MCF 10A (cell line): ENCODE data around the gene REXO5. TPM values are rescaled to one million over a fixed set of nuclear protein-coding genes. Genes with fewer than 3 reads are reported as not detected.
"Not testable (repeated sequence)": the region's sequence is repeated elsewhere in the genome, so short reads cannot be mapped to it uniquely, and the experiment has no call there.

ENCODE experiments used
- BruUV-seq: library from RNA; stranded (reverse); fragments of 400-500 nt; replicated peaks from 2 replicates; lab custom pipeline; 2021; lab: Mats Ljungman, UMichigan
- CTCF ChIA-PET: fragments of 300-600 bp; sonication (Branson Sonifier 250); formaldehyde crosslinking; extraction: SDS; loops from one replicate; lab custom pipeline; 2021; ENCODE audit warnings: antibody characterized with exemption, inconsistent platforms; lab: Yijun Ruan, JAX
- POLR2A ChIA-PET: fragments of 300-600, 350-650 bp; sonication (Branson Sonifier 250); formaldehyde crosslinking; extraction: SDS; loops from one replicate; lab custom pipeline; 2020; ENCODE audit warnings: antibody characterized with exemption, inconsistent platforms; lab: Yijun Ruan, JAX
- DNase-seq: peaks from one replicate; pipeline ENCODE4 v3.0.0-alpha.2; 2018; ENCODE audit not compliant: unreplicated experiment
- H3K27ac Mint-ChIP-seq: one replicate; pipeline ENCODE4 v1.8.0; 2022; ENCODE audit warnings: mild to moderate bottlenecking, low read depth, mixed read lengths; ENCODE audit not compliant: unreplicated experiment
- H3K27me3 Mint-ChIP-seq: one replicate; pipeline ENCODE4 v1.8.0; 2022; ENCODE audit warnings: mixed read lengths; ENCODE audit not compliant: insufficient read depth, unreplicated experiment
- H3K36me3 Mint-ChIP-seq: one replicate; pipeline ENCODE4 v1.8.0; 2022; ENCODE audit warnings: mild to moderate bottlenecking, moderate library complexity, mixed read lengths; ENCODE audit not compliant: insufficient read depth, unreplicated experiment
- H3K4me1 Mint-ChIP-seq: one replicate; pipeline ENCODE4 v1.8.0; 2022; ENCODE audit warnings: mixed read lengths; ENCODE audit not compliant: insufficient read depth, unreplicated experiment
- H3K4me3 Mint-ChIP-seq: one replicate; pipeline ENCODE4 v1.8.0; 2022; ENCODE audit warnings: mild to moderate bottlenecking, moderate library complexity, mixed read lengths; ENCODE audit not compliant: unreplicated experiment
- H3K9me3 Mint-ChIP-seq: one replicate; pipeline ENCODE4 v1.8.0; 2022; ENCODE audit warnings: mixed read lengths; ENCODE audit not compliant: unreplicated experiment
- intact Hi-C: fragments of 100-400 bp; cut with micrococcal nuclease; formaldehyde crosslinking; loops from 2 replicates; pipeline ENCODE4 v1.14.1; 2022
- total RNA-seq: library from RNA; stranded (reverse); gene quantifications from 2 replicates; pipeline ENCODE4 v1.2.3, GENCODE V29; 2022
- TF ChIP-seq, protein P1 (sequence below): fragments of 200-600 bp; IDR thresholded peaks from one replicate; pipeline ENCODE4 v1.8.0; 2022; ENCODE audit warnings: antibody characterized with exemption, mild to moderate bottlenecking; ENCODE audit not compliant: unreplicated experiment

The REXO5 gene
- total RNA-seq, 1 experiment from 2014 or later, result 6.1 TPM

DNA sequence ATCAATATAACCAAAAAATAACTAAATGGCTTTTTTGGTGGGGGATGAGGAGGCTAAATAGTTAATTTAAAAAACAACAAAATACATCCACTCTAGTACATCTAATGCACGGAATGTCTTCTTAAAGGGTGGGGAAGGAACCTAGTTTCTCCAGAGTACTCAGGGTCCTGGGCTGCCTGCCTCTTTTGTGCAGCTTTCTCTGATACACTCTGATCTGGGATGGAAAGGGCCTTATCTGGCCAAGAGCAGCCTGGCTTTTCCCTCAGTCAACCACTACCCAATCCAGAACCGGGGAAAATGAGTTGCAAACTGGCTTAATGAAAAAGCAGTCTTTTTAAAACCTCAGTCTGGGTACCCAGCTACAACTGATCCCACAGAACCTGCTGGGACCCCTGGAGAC lies 51.0 kb downstream of the REXO5 start:
- Mint-ChIP-seq H3K27me3 (no peaks in the 10 kb centered on the region), H3K27ac (peak overlapping the region; percentile 31), H3K9me3 (no peaks in the 10 kb centered on the region), H3K36me3 (peaks cover 83% of the 10 kb centered on the region), H3K4me1 (peaks cover 13% of the 10 kb centered on the region), H3K4me3 (no peak overlapping the region)
- BruUV-seq, result no TSS peak
- TF ChIP-seq, protein P1, sequence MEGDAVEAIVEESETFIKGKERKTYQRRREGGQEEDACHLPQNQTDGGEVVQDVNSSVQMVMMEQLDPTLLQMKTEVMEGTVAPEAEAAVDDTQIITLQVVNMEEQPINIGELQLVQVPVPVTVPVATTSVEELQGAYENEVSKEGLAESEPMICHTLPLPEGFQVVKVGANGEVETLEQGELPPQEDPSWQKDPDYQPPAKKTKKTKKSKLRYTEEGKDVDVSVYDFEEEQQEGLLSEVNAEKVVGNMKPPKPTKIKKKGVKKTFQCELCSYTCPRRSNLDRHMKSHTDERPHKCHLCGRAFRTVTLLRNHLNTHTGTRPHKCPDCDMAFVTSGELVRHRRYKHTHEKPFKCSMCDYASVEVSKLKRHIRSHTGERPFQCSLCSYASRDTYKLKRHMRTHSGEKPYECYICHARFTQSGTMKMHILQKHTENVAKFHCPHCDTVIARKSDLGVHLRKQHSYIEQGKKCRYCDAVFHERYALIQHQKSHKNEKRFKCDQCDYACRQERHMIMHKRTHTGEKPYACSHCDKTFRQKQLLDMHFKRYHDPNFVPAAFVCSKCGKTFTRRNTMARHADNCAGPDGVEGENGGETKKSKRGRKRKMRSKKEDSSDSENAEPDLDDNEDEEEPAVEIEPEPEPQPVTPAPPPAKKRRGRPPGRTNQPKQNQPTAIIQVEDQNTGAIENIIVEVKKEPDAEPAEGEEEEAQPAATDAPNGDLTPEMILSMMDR, result no peak
- ChIA-PET POLR2A (interaction anchor here (1.7 to 10.7 kb wide), 3 partner anchors 10 to 41 kb away, joined by 3 to 260 read pairs (median 170); partner anchors contain the start of genes DCUN1D3 and LYRM1), CTCF (interaction anchor here (0.8 to 1.2 kb wide), 3 partner anchors 9 to 87 kb away, joined by 3 to 5 read pairs (median 4); partner anchors contain the start of gene DCUN1D3)
- intact Hi-C loops, result no loop called here
- DNase-seq, result no peak

- peaks cover 15% of the 10 kb centered on the region for H3K4me1 Mint-ChIP-seq
- no peaks in the 10 kb centered on the region for H3K27me3 Mint-ChIP-seq
- intact Hi-C loops, result no loop called here
- ChIA-PET CTCF (no interaction called here), POLR2A (no interaction called here)
- H3K27ac Mint-ChIP-seq, result no peak overlapping the region
- H3K9me3 Mint-ChIP-seq, result no peaks in the 10 kb centered on the region
- DNase-seq, result no peak
- BruUV-seq, result no TSS peak
- H3K4me3 Mint-ChIP-seq, result no peak overlapping the region
- TF ChIP-seq, protein P1, result no peak
- H3K36me3 Mint-ChIP-seq, result peaks cover 86% of the 10 kb centered on the region
These were observed 52.9 kb downstream of the REXO5 start for GRCh38 chr16:20859229-20859628.

DNA sequence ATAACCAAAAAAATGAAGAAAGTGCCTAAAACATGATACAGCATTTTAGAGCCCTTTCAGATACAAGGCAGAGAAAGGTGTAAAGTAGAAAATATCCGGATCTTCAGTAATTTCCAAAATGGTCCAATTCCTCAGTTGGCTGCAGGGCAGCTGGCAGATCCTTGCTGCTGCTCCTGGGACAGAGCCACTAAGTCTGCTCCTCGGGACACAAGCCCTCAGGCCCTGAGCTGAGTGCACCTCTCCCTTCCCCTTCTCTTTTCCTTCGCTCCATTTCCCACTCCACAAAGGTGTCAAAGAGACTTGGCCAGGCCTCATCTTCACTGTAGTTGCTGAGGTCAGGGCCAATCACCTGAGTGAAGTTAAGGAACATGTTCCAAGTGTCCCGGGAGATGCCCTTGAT lies 53.4 kb downstream of the REXO5 start:
- TF ChIP-seq, protein P1, result no peak
- Mint-ChIP-seq H3K36me3 (peaks cover 86% of the 10 kb centered on the region), H3K4me1 (peaks cover 19% of the 10 kb centered on the region), H3K9me3 (no peaks in the 10 kb centered on the region), H3K27me3 (no peaks in the 10 kb centered on the region), H3K4me3 (no peak overlapping the region), H3K27ac (peak overlapping the region; percentile 57)
- intact Hi-C loops, result no loop called here
- no TSS peak for BruUV-seq
- no peak for DNase-seq
- CTCF ChIA-PET, result no interaction called here
- POLR2A ChIA-PET, result interaction anchor here (1.3 kb wide), 1 partner anchor 9 kb away, joined by 3 read pairs; no protein-coding TSS in a partner anchor

DNA sequence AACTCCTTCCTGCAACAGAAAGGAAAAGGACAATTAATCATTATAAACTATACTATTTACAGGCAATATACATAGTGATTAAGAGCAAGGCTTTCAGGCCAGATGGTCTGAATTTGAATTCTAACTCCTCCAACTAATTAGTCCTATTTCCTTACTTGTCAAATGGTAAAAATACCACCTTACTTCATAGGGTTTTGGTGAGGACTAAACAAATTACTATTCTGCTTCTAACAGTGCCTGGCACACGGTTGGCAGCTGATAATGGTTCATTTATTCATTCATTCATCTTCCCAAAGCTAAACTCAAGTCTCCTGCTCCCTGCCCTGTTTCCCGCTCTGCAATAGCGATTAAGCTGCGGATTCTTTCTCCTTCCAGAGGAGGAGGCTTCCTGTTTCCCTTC lies 54.0 kb downstream of the REXO5 start:
- Mint-ChIP-seq H3K9me3 (no peaks in the 10 kb centered on the region), H3K27ac (peak overlapping the region; percentile 57), H3K4me3 (no peak overlapping the region), H3K4me1 (peaks cover 18% of the 10 kb centered on the region), H3K36me3 (peaks cover 84% of the 10 kb centered on the region), H3K27me3 (no peaks in the 10 kb centered on the region)
- TF ChIP-seq, protein P1, result no peak
- DNase-seq, result no peak
- no TSS peak for BruUV-seq
- POLR2A ChIA-PET, result interaction anchor here (1.3 kb wide), 1 partner anchor 9 kb away, joined by 3 read pairs; no protein-coding TSS in a partner anchor
- CTCF ChIA-PET, result no interaction called here
- intact Hi-C loops, result no loop called here

DNA sequence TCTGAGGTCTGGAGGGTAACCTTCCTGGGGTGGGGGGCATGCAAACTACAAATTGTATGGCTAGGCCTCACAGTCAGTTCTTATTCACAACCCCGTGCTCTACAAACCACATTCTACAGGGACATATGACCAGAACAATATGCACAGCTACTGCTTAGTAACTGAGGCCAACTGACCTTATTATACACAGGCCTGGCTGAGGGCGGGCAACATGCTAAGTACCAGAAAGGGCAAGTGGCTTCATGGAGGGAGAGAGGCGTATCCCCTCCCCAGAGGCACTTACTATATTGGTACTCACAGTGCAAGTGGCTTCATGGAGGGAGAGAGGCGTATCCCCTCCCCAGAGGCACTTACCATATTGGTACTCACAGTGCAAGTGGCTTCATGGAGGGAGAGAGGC lies 54.7 kb downstream of the REXO5 start:
- H3K9me3 Mint-ChIP-seq, BruUV-seq, DNase-seq, H3K27me3 Mint-ChIP-seq, H3K4me3 Mint-ChIP-seq, intact Hi-C loops: not testable (repeated sequence)
- H3K4me1 Mint-ChIP-seq, result peaks cover 20% of the 10 kb centered on the region
- peak overlapping the region; percentile 57 for H3K27ac Mint-ChIP-seq
- POLR2A ChIA-PET, result interaction anchor here (0.6 to 1.4 kb wide), 2 partner anchors 39 to 135 kb away, joined by 3 to 4 read pairs; partner anchors contain the start of genes DCUN1D3 and LYRM1
- H3K36me3 Mint-ChIP-seq, result peaks cover 78% of the 10 kb centered on the region
- CTCF ChIA-PET, result interaction anchor here (1.3 kb wide), 1 partner anchor 9 kb away, joined by 3 read pairs; no protein-coding TSS in a partner anchor
